K562 (cell line): ENCODE measurements around the gene CDKN1B. TPM values are rescaled to one million over a fixed set of nuclear protein-coding genes. Genes with fewer than 3 reads are reported as not detected.

Experiments used
- PKNOX1 ChIP-seq: fragments of 450-650 bp; IDR thresholded peaks from 2 replicates; pipeline ENCODE4 v1.6.1; 2016
- POLR2B ChIP-seq: fragments of 450-650 bp; IDR thresholded peaks from 2 replicates; pipeline ENCODE4 v1.6.1; 2018; ENCODE audit warnings: low read depth; ENCODE audit not compliant: partially characterized antibody
- PRDM10 ChIP-seq: fragments of 450-650 bp; IDR thresholded peaks from 2 replicates; pipeline ENCODE4 v1.6.1; 2018; ENCODE audit not compliant: partially characterized antibody
- RREB1 ChIP-seq: fragments of 250-450 bp; sonication (Bioruptor Pico); IDR thresholded peaks from 2 replicates; pipeline ENCODE4 v1.4.0; 2020
- SIN3B ChIP-seq: fragments of 450-650 bp; IDR thresholded peaks from 2 replicates; pipeline ENCODE4 v1.6.1; 2017; ENCODE audit warnings: low read depth, mild to moderate bottlenecking, moderate library complexity
- SPI1 ChIP-seq: IDR thresholded peaks from 2 replicates; pipeline ENCODE4 v1.6.1; 2011; ENCODE audit warnings: low read depth, low read length, control low read depth, borderline replicate concordance
- SRF ChIP-seq, 2 experiments: fragments of 250-450, 450-650 bp in 1 of 2; sonication (Bioruptor Pico) in 1 of 2; sonication (generic) in 1 of 2; formaldehyde crosslinking; IDR thresholded peaks; 2 replicates each; pipeline versions ENCODE4 v1.5.0 to v1.5.1; 2020 to 2022; ENCODE audit warnings: mild to moderate bottlenecking in 1 of 2, missing genetic modification reagents in 1 of 2
- ZBTB1 ChIP-seq: sonication (generic); formaldehyde crosslinking; IDR thresholded peaks from 2 replicates; pipeline ENCODE4 v1.8.1; 2023; ENCODE audit warnings: missing genetic modification reagents, low read depth, mild to moderate bottlenecking, borderline replicate concordance
- ZBTB2 ChIP-seq: fragments of 450-650 bp; IDR thresholded peaks from 2 replicates; pipeline ENCODE4 v1.6.1; 2016; ENCODE audit warnings: antibody characterized with exemption
- polyA plus RNA-seq, 8 experiments: library from polyadenylated mRNA; depleted of rRNA in 4 of 8; stranded (reverse) in 5 of 8; unstranded in 3 of 8; fragments of >200 nt; fragmentation: Nextera tagmentation in 2 of 8; fragmentation: Illumina TruSeq in 1 of 8; extraction: Ambion mirVana in 2 of 8; extraction: Trizol in 1 of 8; gene quantifications; 2 replicates each; pipeline versions ENCODE4 v1.2.1 to v1.2.3, GENCODE V29; 2011 to 2014; ENCODE audit warnings: inconsistent platforms in 1 of 8, missing spikeins in 1 of 8
- total RNA-seq, 7 experiments: library from RNA; depleted of rRNA in 6 of 7; stranded (reverse); fragments of >200 nt in 6 of 7; fragmentation: Illumina TruSeq in 2 of 7; extraction: Trizol in 2 of 7; gene quantifications; 2 replicates each; pipeline versions ENCODE4 v1.2.1 to v1.2.3, GENCODE V29; 2011 to 2021; ENCODE audit warnings: low replicate concordance in 1 of 7

The CDKN1B gene
- total and polyA plus RNA-seq, 9 of the 15 experiments (the other 6 are each of a cell fraction or from before 2014, with no cell fraction given), result 2.6 to 35.2 (median 15.5) TPM

GRCh38 chr12:12696562-12697383 lies 20.4 kb upstream of the CDKN1B start (continued):
- TF ChIP-seq PRDM10 (peak; percentile 69), PKNOX1 (peak; percentile 66), ZBTB2 (peak; percentile 21; the same call in 1 of the 2 replicates), SPI1 (peak; percentile 66), SRF (CRISPR knock-in tag; IDR thresholded peaks at IDR 0.05) (no peak), RREB1 (CRISPR knock-in tag) (no peak), SIN3B (no peak), ZBTB1 (no peak), POLR2B (peak; percentile 75)
